Hepatocyte (in vitro differentiated cells): ENCODE measurements around the gene SLC24A1. TPM values are rescaled to one million over a fixed set of nuclear protein-coding genes. Genes with fewer than 3 reads are reported as not detected.

Experiments used
- DNase-seq: peaks from one replicate; pipeline ENCODE4 v3.0.0-alpha.2; 2016; ENCODE audit warnings: low spot score
- H2AFZ ChIP-seq: fragments of 200-600 bp; sonication (generic); 2 replicates; pipeline ENCODE4 v1.6.0; 2016; ENCODE audit warnings: antibody characterized with exemption, mild to moderate bottlenecking
- H3K27ac ChIP-seq: fragments of 200-600 bp; sonication (generic); 2 replicates; pipeline ENCODE4 v1.5.1; 2016; ENCODE audit warnings: mild to moderate bottlenecking
- H3K27me3 ChIP-seq: fragments of 200-600 bp; sonication (generic); 2 replicates; pipeline ENCODE4 v1.6.1; 2016
- H3K36me3 ChIP-seq: fragments of 200-600 bp; sonication (generic); replicated peaks from 2 replicates; pipeline ENCODE4 v1.5.1; 2016; ENCODE audit warnings: low read depth; ENCODE audit not compliant: insufficient read depth
- H3K4me1 ChIP-seq: fragments of 200-600 bp; sonication (generic); 2 replicates; pipeline ENCODE4 v1.5.1; 2016; ENCODE audit warnings: mild to moderate bottlenecking, moderate library complexity; ENCODE audit not compliant: insufficient read depth
- H3K4me2 ChIP-seq: fragments of 200-600 bp; sonication (generic); 2 replicates; pipeline ENCODE4 v1.6.0; 2016
- H3K4me3 ChIP-seq: fragments of 200-600 bp; sonication (generic); 2 replicates; pipeline ENCODE4 v1.5.1; 2016; ENCODE audit warnings: mild to moderate bottlenecking
- H3K79me2 ChIP-seq: fragments of 200-600 bp; sonication (generic); 2 replicates; pipeline ENCODE4 v1.6.0; 2017; ENCODE audit warnings: mild to moderate bottlenecking
- H3K9me2 ChIP-seq: fragments of 200-600 bp; sonication (generic); replicated peaks from 2 replicates; pipeline ENCODE4 v1.6.0; 2017; ENCODE audit warnings: mild to moderate bottlenecking; ENCODE audit not compliant: insufficient read depth
- H3K9me3 ChIP-seq: fragments of 200-600 bp; sonication (generic); 2 replicates; pipeline ENCODE4 v1.5.1; 2016; ENCODE audit warnings: low read depth, mild to moderate bottlenecking
- H4K20me1 ChIP-seq: fragments of 200-600 bp; sonication (generic); 2 replicates; pipeline ENCODE4 v1.6.0; 2016; ENCODE audit warnings: mild to moderate bottlenecking; ENCODE audit not compliant: insufficient read depth, poor library complexity, severe bottlenecking
- CTCF ChIP-seq: fragments of 200-600 bp; sonication (generic); IDR thresholded peaks from 2 replicates; pipeline ENCODE4 v1.5.1; 2016; ENCODE audit warnings: antibody characterized with exemption, mild to moderate bottlenecking; ENCODE audit not compliant: poor library complexity
- EZH2 ChIP-seq: fragments of 200-600 bp; sonication (generic); IDR thresholded peaks from 2 replicates; pipeline ENCODE4 v1.6.1; 2016; ENCODE audit warnings: antibody characterized with exemption, mild to moderate bottlenecking, borderline replicate concordance
- EZH2phosphoT487 ChIP-seq: fragments of 200-600 bp; sonication (generic); IDR thresholded peaks from one replicate; pipeline ENCODE4 v1.6.1; 2018; ENCODE audit warnings: antibody characterized with exemption, mild to moderate bottlenecking, low read depth, moderate library complexity; ENCODE audit not compliant: unreplicated experiment, severe bottlenecking
- WGBS: methylation state at CpG from one replicate; pipeline ENCODE4 v1.1.6; 2016; ENCODE audit warnings: low lambda C conversion rate; ENCODE audit errors: missing lambda C conversion rate; 5-methylcytosine and 5-hydroxymethylcytosine counted together
- polyA plus RNA-seq: library from polyadenylated mRNA; unstranded; fragments of >200 nt; fragmentation: Nextera tagmentation; extraction: Ambion mirVana; gene quantifications from 2 replicates; pipeline ENCODE4 v1.2.1, GENCODE V29; 2016
- small RNA-seq: library from RNA; depleted of rRNA; stranded (forward); fragments of <200 nt; gene quantifications from one replicate; pipeline ENCODE3, GENCODE V24; 2014
- total RNA-seq: library from RNA; depleted of rRNA; stranded (reverse); fragments of >200 nt; gene quantifications from 2 replicates; pipeline ENCODE4 v1.2.3, GENCODE V29; 2014

Gene SLC24A1
- total and polyA plus RNA-seq, 2 experiments from 2014 or later, result 3.6 to 7.4 TPM

GRCh38 chr15:65690778-65691177 is 69.0 kb downstream of the SLC24A1 start:
- H3K36me3 ChIP-seq, result no peaks in the 10 kb centered on the region
- WGBS, result 89% methylated on average over 4 of the region's 4 CpGs

GRCh38 chr15:65695081-65695480 is 73.3 kb downstream of the SLC24A1 start:
- no peak for TF ChIP-seq CTCF
- TF ChIP-seq EZH2phosphoT487, result no peak
- TF ChIP-seq EZH2, result no peak
- Histone ChIP-seq H3K4me1 (no peaks in the 10 kb centered on the region), H3K27me3 (no peaks in the 10 kb centered on the region), H4K20me1 (no peaks in the 10 kb centered on the region), H3K27ac (no peak overlapping the region), H3K9me2 (no peaks in the 10 kb centered on the region), H3K9me3 (no peaks in the 10 kb centered on the region), H3K4me2 (no peak overlapping the region), H3K36me3 (no peaks in the 10 kb centered on the region), H3K79me2 (no peaks in the 10 kb centered on the region), H2AFZ (no peak overlapping the region), H3K4me3 (no peak overlapping the region)
- 65% methylated on average over 2 of the region's 2 CpGs for WGBS
- no peak for DNase-seq

More at GRCh38 chr15:65690778-65691177, 69.0 kb downstream of the SLC24A1 start:
- Histone ChIP-seq H3K4me2 (no peak overlapping the region), H2AFZ (no peak overlapping the region), H3K27me3 (no peaks in the 10 kb centered on the region), H3K79me2 (no peaks in the 10 kb centered on the region), H4K20me1 (no peaks in the 10 kb centered on the region), H3K4me3 (no peak overlapping the region), H3K4me1 (no peaks in the 10 kb centered on the region), H3K27ac (no peak overlapping the region), H3K9me2 (no peaks in the 10 kb centered on the region), H3K9me3 (no peaks in the 10 kb centered on the region)
- no peak for DNase-seq
- TF ChIP-seq EZH2, result no peak
- TF ChIP-seq EZH2phosphoT487, result no peak
- no peak for TF ChIP-seq CTCF

Small RNA genes lying within 50 kb of the gene (small RNA-seq; reads per million reads assigned to genes)
- gene SNORD13E, result not detected

Other genes starting within 250 kb of the SLC24A1 start
- gene IGDCC3, start 243.9 kb upstream of the SLC24A1 start, total RNA-seq, result 8.1 and 15.1 TPM in 2 replicates
- 14.8 and 33.0 TPM in 2 replicates for gene IGDCC3, start 243.9 kb upstream of the SLC24A1 start, polyA plus RNA-seq
- gene IGDCC4, start 199.0 kb upstream of the SLC24A1 start, total RNA-seq, result 9.7 and 12.9 TPM in 2 replicates
- gene IGDCC4, start 199.0 kb upstream of the SLC24A1 start, polyA plus RNA-seq, result 11.8 and 14.9 TPM in 2 replicates
- gene DPP8, start 104.2 kb upstream of the SLC24A1 start, total RNA-seq, result 17.5 and 25.3 TPM in 2 replicates
- gene DPP8, start 104.2 kb upstream of the SLC24A1 start, polyA plus RNA-seq, result 14.7 and 23.3 TPM in 2 replicates
- 156 and 171 TPM in 2 replicates for gene HACD3, start 91.5 kb upstream of the SLC24A1 start, total RNA-seq
- gene HACD3, start 91.5 kb upstream of the SLC24A1 start, polyA plus RNA-seq, result 123 and 127 TPM in 2 replicates
- 41.6 and 45.7 TPM in 2 replicates for gene INTS14, start 10.8 kb upstream of the SLC24A1 start, total RNA-seq
- gene INTS14, start 10.8 kb upstream of the SLC24A1 start, polyA plus RNA-seq, result 25.5 and 28.6 TPM in 2 replicates
- 19.7 and 20.7 TPM in 2 replicates for gene DENND4A, start 170.4 kb downstream of the SLC24A1 start, total RNA-seq
- gene DENND4A, start 170.4 kb downstream of the SLC24A1 start, polyA plus RNA-seq, result 3.2 and 3.9 TPM in 2 replicates
- gene RAB11A, start 247.6 kb downstream of the SLC24A1 start, total RNA-seq, result 306 and 309 TPM in 2 replicates
- 247 and 248 TPM in 2 replicates for gene RAB11A, start 247.6 kb downstream of the SLC24A1 start, polyA plus RNA-seq